ES-I3 (cell line): ENCODE measurements around the gene MREG.

Experiments
- H3K36me3 ChIP-seq: 2 replicates; pipeline ENCODE4 v1.6.1; 2013; ENCODE audit warnings: mild to moderate bottlenecking, low read length, control low read depth, moderate library complexity; ENCODE audit not compliant: insufficient read depth
- H3K4me1 ChIP-seq: 2 replicates; pipeline ENCODE4 v1.6.1; 2013; ENCODE audit warnings: mild to moderate bottlenecking, control low read depth, low read length; ENCODE audit not compliant: insufficient read depth
- H3K9ac ChIP-seq: 2 replicates; pipeline ENCODE4 v1.6.1; 2013; ENCODE audit warnings: low read depth, mild to moderate bottlenecking, low read length, moderate library complexity
- H3K9me3 ChIP-seq: 2 replicates; pipeline ENCODE4 v1.6.1; 2013; ENCODE audit warnings: mild to moderate bottlenecking, low read length, moderate library complexity; ENCODE audit not compliant: control insufficient read depth, insufficient read depth

MREG gene

DNA sequence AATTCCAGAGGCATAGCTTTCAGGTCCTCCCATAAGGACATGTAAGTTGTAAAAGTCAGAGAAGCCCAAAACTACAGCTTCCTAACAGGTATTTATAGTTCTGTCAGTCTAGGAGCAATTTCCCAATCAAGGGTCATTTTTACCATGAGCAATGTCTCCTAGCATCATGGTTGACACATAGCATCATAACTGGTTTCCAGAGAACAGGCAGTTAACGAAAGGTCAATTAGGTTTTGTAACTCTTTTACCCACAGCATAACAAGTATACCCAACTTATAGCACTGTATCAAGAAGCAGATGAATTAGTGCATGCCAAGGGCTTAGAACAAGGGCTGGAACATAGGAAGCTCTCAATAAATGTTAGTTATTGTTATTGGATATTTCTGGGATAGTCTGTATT, 110.1 kb downstream of the MREG start:
- no peaks in the 10 kb centered on the region for H3K36me3 ChIP-seq
- no peaks in the 10 kb centered on the region for H3K9me3 ChIP-seq
- H3K9ac ChIP-seq, result no peak overlapping the region
- no peaks in the 10 kb centered on the region for H3K4me1 ChIP-seq

DNA sequence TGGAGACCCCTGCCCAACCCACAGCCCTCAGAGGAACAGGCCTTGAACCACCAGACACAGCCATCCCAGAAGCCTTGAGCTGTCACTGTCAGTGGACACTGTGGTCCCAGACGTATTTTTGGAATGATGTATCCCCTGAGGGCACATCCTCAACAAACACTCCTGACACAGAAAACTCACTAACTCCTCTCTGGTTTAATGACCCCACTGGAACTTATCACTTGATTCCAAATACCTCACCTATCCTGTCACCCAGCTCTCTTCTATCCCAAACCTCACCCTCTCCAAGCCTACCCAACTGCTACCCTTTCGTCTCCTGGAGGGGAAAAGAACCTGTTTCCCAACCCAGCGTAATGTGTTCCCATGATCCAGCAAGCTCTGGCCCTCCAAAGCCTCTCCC, 111.6 kb downstream of the MREG start:
- Histone ChIP-seq H3K36me3 (no peaks in the 10 kb centered on the region), H3K4me1 (no peaks in the 10 kb centered on the region), H3K9ac (no peak overlapping the region), H3K9me3 (no peaks in the 10 kb centered on the region)

DNA sequence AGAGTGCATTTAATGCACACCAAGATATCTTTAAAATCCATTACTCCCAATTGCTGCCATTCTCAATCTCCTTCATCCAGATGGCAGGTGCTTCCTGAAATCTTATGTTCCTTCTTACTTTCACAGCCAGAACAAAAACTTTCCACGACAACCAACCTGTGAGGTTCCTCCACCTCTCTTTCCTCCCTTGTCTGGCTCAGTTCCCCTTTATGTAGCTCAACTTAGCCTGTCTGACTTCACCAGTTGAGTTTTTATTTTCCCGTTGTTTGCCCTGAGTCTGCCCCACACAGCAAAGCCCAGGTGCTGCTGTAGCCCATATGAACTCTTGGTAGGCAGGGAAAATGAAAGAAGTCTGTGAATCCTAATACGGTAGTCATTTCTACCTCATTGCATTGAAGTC, 112.5 kb downstream of the MREG start:
- H3K4me1 ChIP-seq, result no peaks in the 10 kb centered on the region
- H3K36me3 ChIP-seq, result no peaks in the 10 kb centered on the region
- H3K9me3 ChIP-seq, result no peaks in the 10 kb centered on the region
- H3K9ac ChIP-seq, result no peak overlapping the region

DNA sequence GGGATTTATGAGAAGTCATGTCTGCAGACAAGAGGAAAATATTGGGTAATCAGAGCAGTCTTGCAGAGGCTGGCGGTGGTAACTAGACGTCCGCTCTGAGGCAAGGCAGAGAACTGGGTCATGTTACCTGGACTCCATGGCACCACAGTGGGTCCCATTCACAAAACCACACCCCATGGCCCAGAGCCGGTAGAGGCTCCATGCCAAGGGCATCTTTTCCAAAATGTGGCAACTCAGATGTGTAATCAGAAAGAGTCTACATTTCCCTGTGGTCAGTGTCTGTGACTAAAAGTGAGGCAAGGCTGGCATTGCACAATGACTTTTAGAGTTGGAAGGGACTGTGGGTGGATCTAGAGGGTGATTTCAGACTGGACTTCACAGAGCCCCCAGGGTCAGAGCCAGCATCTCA, 113.1 kb downstream of the MREG start:
- Histone ChIP-seq H3K9me3 (no peaks in the 10 kb centered on the region), H3K9ac (no peak overlapping the region), H3K4me1 (no peaks in the 10 kb centered on the region), H3K36me3 (no peaks in the 10 kb centered on the region)

DNA sequence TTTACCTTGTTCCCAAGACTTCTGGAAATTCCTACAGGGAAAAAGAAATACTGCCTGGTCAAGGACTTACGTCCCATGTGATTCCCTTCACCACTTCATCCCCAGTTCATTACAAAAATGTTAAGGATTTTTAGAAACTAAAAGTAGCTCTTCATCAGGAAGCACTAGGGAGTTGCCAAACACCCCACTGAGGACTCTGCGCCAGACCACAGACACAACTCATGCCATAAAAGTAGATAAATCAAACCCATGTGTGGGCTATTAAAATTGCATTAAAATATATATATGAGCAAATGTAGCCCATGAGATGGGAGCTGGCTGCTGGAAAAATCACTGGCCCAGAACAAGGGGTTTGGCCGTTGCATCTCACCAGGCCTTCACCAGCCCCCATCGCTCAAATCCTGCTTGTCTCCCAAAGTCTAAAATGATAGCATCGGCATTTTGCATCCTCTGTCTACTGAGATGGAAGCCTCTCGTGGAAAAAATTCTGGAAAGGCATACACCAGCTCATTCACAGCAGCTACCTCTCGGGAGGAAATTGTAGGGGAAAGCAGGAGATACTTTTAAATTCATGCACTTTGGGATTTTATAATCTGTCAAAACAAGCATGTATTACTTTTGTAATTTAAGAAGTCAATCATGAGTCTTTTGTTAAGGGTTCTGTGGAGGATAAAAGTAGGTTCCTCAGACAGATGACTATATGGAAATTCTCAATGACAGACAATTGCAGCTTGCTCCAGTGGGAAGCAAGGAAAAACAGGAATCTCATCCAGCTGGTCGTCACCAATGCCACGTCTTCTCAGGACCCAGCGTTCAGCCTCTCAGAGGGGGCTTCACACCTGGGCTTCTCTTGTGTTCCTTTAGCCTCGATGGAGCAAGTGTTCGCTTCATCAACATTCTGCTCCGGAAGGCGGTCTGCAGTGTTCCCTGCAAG, 113.9 kb downstream of the MREG start:
- H3K4me1 ChIP-seq, result no peaks in the 10 kb centered on the region
- no peaks in the 10 kb centered on the region for H3K9me3 ChIP-seq
- H3K9ac ChIP-seq, result no peak overlapping the region
- H3K36me3 ChIP-seq, result no peaks in the 10 kb centered on the region

DNA sequence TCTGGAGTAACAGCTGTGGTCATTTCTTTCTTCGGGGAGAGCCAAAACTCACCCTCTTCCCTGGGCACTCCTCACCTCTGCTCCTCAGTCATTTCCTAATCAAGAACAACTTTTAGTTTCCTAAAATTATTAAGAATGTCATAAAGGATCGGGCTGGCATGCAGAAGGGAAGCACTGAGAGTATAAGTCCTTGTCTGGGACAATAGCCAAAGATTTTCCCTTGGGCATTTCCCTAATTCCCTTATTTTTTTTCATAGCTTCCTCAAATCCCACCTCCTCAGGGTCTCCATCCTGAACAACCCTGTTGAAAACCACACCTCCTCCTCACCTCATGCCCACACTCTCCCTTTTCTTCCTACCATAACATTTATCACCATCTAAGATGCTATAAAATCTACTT, 115.0 kb downstream of the MREG start:
- Histone ChIP-seq H3K9ac (no peak overlapping the region), H3K36me3 (no peaks in the 10 kb centered on the region), H3K4me1 (no peaks in the 10 kb centered on the region), H3K9me3 (no peaks in the 10 kb centered on the region)

DNA sequence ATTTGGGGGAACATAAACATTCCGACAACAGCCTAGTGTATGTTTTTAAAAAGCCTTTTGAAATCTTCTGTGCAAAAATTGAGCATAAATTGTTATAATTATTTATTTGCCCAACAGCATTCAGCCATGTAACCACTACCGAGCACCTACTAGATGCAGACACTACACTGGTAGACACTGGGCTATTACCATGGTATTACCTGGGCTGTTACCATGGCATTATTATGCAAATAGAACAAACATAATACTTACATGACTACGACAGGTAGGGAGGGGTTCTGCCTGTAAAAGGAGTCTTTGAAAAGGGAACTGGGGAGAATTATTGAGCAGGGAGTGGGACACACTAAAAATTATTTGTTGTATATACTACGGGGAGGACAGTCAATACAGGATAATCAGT, 116.4 kb downstream of the MREG start:
- H3K36me3 ChIP-seq, result no peaks in the 10 kb centered on the region
- H3K9ac ChIP-seq, result no peak overlapping the region
- H3K4me1 ChIP-seq, result no peaks in the 10 kb centered on the region
- H3K9me3 ChIP-seq, result no peaks in the 10 kb centered on the region

DNA sequence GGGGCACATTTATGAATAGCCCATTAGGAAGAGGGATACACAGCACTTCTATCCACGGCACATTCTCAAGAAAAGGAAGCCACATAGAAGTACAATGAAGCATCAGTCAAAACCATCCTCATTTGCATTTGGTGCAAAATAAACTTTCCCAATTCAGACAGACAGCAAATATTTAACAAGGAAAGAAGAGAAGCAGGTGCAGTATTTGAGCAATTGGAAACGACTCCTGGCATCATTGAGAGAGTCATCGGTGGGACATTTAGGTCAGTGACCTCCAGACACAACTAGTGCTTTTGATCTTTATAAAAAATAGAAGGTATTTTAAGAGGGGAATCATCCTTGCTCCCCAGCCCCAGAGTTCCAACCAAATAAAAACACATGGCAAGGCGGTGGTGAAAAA, 118.0 kb downstream of the MREG start:
- no peaks in the 10 kb centered on the region for H3K36me3 ChIP-seq
- no peaks in the 10 kb centered on the region for H3K4me1 ChIP-seq
- no peaks in the 10 kb centered on the region for H3K9me3 ChIP-seq
- no peak overlapping the region for H3K9ac ChIP-seq
